HEK293T (cell line): Measurements from ENCODE around the gene DCTPP1.
"Not testable (repeated sequence)": the region's sequence is repeated elsewhere in the genome, so short reads cannot be mapped to it uniquely, and the experiment has no call there.

Experiments
- BHLHE40 ChIP-seq: fragments of 450-650 bp; IDR thresholded peaks from 2 replicates; pipeline ENCODE4 v1.6.1; 2016; ENCODE audit warnings: mild to moderate bottlenecking, moderate library complexity, borderline replicate concordance
- CTBP1 ChIP-seq: fragments of 450-650 bp; IDR thresholded peaks from 2 replicates; pipeline ENCODE4 v1.6.1; 2016; ENCODE audit warnings: borderline replicate concordance
- ELF4 ChIP-seq: fragments of 450-650 bp; IDR thresholded peaks from 2 replicates; pipeline ENCODE4 v1.6.1; 2017; ENCODE audit warnings: antibody characterized with exemption
- FOXA1 ChIP-seq: fragments of 450-650 bp; IDR thresholded peaks from 2 replicates; pipeline ENCODE4 v1.6.1; 2016; ENCODE audit warnings: mild to moderate bottlenecking
- FOXK2 ChIP-seq: fragments of 450-650 bp; IDR thresholded peaks from 2 replicates; pipeline ENCODE4 v1.6.1; 2016; ENCODE audit warnings: mild to moderate bottlenecking
- FOXM1 ChIP-seq: fragments of 450-650 bp; IDR thresholded peaks from 2 replicates; pipeline ENCODE4 v1.6.1; 2017; ENCODE audit warnings: mild to moderate bottlenecking, borderline replicate concordance
- HDGF ChIP-seq: fragments of 450-650 bp; IDR thresholded peaks from 2 replicates; pipeline ENCODE4 v1.6.1; 2017; ENCODE audit warnings: antibody characterized with exemption, borderline replicate concordance
- L3MBTL2 ChIP-seq: fragments of 450-650 bp; conservative IDR thresholded peaks from 2 replicates; pipeline ENCODE4 v1.6.1; 2016; ENCODE audit warnings: mild to moderate bottlenecking
- LEF1 ChIP-seq: fragments of 450-650 bp; IDR thresholded peaks from 2 replicates; pipeline ENCODE4 v1.6.1; 2017; ENCODE audit warnings: mild to moderate bottlenecking, borderline replicate concordance
- NFRKB ChIP-seq: fragments of 450-650 bp; IDR thresholded peaks from 2 replicates; pipeline ENCODE4 v1.6.1; 2016; ENCODE audit warnings: mild to moderate bottlenecking, moderate library complexity
- SP1 ChIP-seq: fragments of 450-650 bp; IDR thresholded peaks from 2 replicates; pipeline ENCODE4 v1.6.1; 2017
- SUZ12 ChIP-seq: fragments of 450-650 bp; IDR thresholded peaks from 2 replicates; pipeline ENCODE4 v1.6.1; 2016; ENCODE audit warnings: mild to moderate bottlenecking
- ZNF384 ChIP-seq: fragments of 450-650 bp; IDR thresholded peaks from 2 replicates; pipeline ENCODE4 v1.6.1; 2016
- TF ChIP-seq, protein P1 (sequence below): fragments of 450-650 bp; IDR thresholded peaks from 2 replicates; pipeline ENCODE4 v1.6.1; 2016

DNA sequence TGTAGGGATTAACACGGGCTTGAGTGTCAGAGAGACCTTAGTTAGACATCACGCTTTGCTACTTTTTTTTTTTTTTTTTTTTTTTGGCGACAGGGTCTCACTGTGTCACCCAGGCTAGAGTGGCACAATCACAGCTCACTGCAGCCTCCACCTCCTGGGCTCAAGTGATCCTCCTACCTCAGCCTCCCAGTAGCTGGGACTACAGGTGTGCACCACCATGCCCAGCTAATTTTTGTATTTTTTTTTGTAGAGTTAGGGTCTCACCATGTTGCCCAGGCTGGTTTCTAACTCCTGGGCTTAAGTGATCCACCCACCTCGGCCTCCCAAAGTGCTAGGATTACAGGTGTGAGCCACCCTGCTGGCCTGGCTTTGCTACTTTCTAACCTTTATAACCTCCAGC lies 33.2 kb downstream of the DCTPP1 start:
- not testable (repeated sequence) for TF ChIP-seq ZNF384, FOXM1, HDGF, FOXA1, FOXK2, NFRKB, SUZ12, BHLHE40, ELF4, CTBP1, SP1, LEF1, L3MBTL2
- TF ChIP-seq, protein P1, sequence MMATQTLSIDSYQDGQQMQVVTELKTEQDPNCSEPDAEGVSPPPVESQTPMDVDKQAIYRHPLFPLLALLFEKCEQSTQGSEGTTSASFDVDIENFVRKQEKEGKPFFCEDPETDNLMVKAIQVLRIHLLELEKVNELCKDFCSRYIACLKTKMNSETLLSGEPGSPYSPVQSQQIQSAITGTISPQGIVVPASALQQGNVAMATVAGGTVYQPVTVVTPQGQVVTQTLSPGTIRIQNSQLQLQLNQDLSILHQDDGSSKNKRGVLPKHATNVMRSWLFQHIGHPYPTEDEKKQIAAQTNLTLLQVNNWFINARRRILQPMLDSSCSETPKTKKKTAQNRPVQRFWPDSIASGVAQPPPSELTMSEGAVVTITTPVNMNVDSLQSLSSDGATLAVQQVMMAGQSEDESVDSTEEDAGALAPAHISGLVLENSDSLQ: not testable (repeated sequence)
